ENCODE data around the gene ETV3. TPM values are rescaled to one million over a fixed set of nuclear protein-coding genes. Genes with fewer than 3 reads are reported as not detected.

The ETV3 gene
- total RNA-seq, 1 donor from 2014 or later, result 40.7 TPM

GRCh38 chr1:157137408-157138219, 581 bp downstream of the ETV3 start:
- peak; percentile 7 for ATAC-seq

- ATAC-seq, result no peak
Observed at GRCh38 chr1:157137046-157137407, 1.2 kb downstream of the ETV3 start.

- ATAC-seq, result no peak
Observed at GRCh38 chr1:157136133-157136532, 2.1 kb downstream of the ETV3 start.

GRCh38 chr1:157135646-157136045, 2.5 kb downstream of the ETV3 start:
- no peak for ATAC-seq

- no peak for ATAC-seq
Observed at GRCh38 chr1:157135070-157135469, 3.1 kb downstream of the ETV3 start.

- no peak for ATAC-seq
Observed at GRCh38 chr1:157134442-157134841, 3.8 kb downstream of the ETV3 start.

- no peak for ATAC-seq
Observed at GRCh38 chr1:157133426-157133825, 4.8 kb downstream of the ETV3 start.

- ATAC-seq, result peak; percentile 95
Observed at GRCh38 chr1:157132616-157133167, 5.5 kb downstream of the ETV3 start.

GRCh38 chr1:157132111-157132510, 6.1 kb downstream of the ETV3 start:
- ATAC-seq, result no peak

GRCh38 chr1:157131281-157131680, 6.9 kb downstream of the ETV3 start:
- ATAC-seq, result no peak

GRCh38 chr1:157124855-157125254, 13.3 kb downstream of the ETV3 start:
- ATAC-seq, result peak; percentile 59

- no peak for ATAC-seq
Observed at GRCh38 chr1:157119448-157119847, 18.7 kb downstream of the ETV3 start.

- ATAC-seq, result no peak
Observed at GRCh38 chr1:157119008-157119407, 19.2 kb downstream of the ETV3 start.

- ATAC-seq, result no peak
Observed at GRCh38 chr1:157117527-157118057, 20.6 kb downstream of the ETV3 start.

- ATAC-seq, result no peak
Observed at GRCh38 chr1:157116737-157117103, 21.5 kb downstream of the ETV3 start.

GRCh38 chr1:157115851-157116736, 22.1 kb downstream of the ETV3 start:
- no peak for ATAC-seq

- no peak for ATAC-seq
Observed at GRCh38 chr1:157115429-157115838, 22.8 kb downstream of the ETV3 start.

GRCh38 chr1:157114183-157115121, 23.7 kb downstream of the ETV3 start:
- ATAC-seq, result no peak

GRCh38 chr1:157113631-157114030, 24.6 kb downstream of the ETV3 start:
- no peak for ATAC-seq

GRCh38 chr1:157113106-157113505, 25.1 kb downstream of the ETV3 start:
- ATAC-seq, result peak; percentile 5

- no peak for ATAC-seq
Observed at GRCh38 chr1:157112186-157112867, 25.9 kb downstream of the ETV3 start.
